Psoas muscle (tissue), 8 donors: ENCODE data around the gene TMEM182. TPM values are rescaled to one million over a fixed set of nuclear protein-coding genes. Genes with fewer than 3 reads are reported as not detected.
A peak's percentile ranks its signal among the peaks of the same experiment; 100 is the strongest.

Source experiments
- ATAC-seq, 4 donors: fragments of 200-7000 bp; cut with Tn5 transposase; one replicate each; pipeline ENCODE4 v1.9.1; 2020; ENCODE audit warnings: moderate library complexity in 3 of 4, mild to moderate bottlenecking in 2 of 4
- DNase-seq, 2 donors: peaks; one replicate each; pipeline ENCODE4 v3.0.0-alpha.2; 2020
- H3K27ac ChIP-seq: fragments of 200-600 bp; one replicate; pipeline ENCODE4 v1.8.0; 2022
- H3K27me3 ChIP-seq, 3 donors: fragments of 200-600 bp in 1 of 3; one replicate each; pipeline versions ENCODE4 v1.6.1 to v1.8.0; 2013 to 2022; ENCODE audit warnings: low read length in 2 of 3, mild to moderate bottlenecking in 2 of 3, moderate library complexity in 1 of 3; ENCODE audit not compliant: insufficient read depth in 3 of 3
- H3K36me3 ChIP-seq, 2 donors: fragments of 200-600 bp in 1 of 2; one replicate each; pipeline versions ENCODE4 v1.6.1 to v1.8.0; 2013 to 2022; ENCODE audit warnings: low read depth in 1 of 2, mild to moderate bottlenecking in 1 of 2, moderate library complexity in 1 of 2; ENCODE audit not compliant: insufficient read depth in 1 of 2
- H3K4me1 ChIP-seq: fragments of 200-600 bp; one replicate; pipeline ENCODE4 v1.8.0; 2022
- H3K4me3 ChIP-seq: fragments of 200-600 bp; one replicate; pipeline ENCODE4 v1.8.0; 2022; ENCODE audit warnings: mild to moderate bottlenecking
- H3K9me3 ChIP-seq: fragments of 200-600 bp; one replicate; pipeline ENCODE4 v1.8.0; 2022
- WGBS, 3 donors: extraction: QIAGEN DNeasy Blood & Tissue Kit; methylation state at CpG; one replicate each; pipeline versions ENCODE4 v1.1.6 to v1.1.7; 2013; 5-methylcytosine and 5-hydroxymethylcytosine counted together
- intact Hi-C, 2 donors: fragments of 100-400 bp; cut with DNase I; formaldehyde crosslinking; loops; one replicate each; pipeline versions ENCODE4 v1.11.0 to v1.14.2; 2022
- polyA plus RNA-seq, 3 donors: library from polyadenylated mRNA; stranded (reverse); fragments of 200-250 nt; gene quantifications; one replicate each; pipeline ENCODE4 v1.2.3, GENCODE V29; 2013
- total RNA-seq, 4 donors: library from RNA; stranded (reverse); fragmentation: NEBNext Ultra II Directional in 2 of 4; extraction: Animal tissue kit (Norgen Biotek cat#: 25700) in 2 of 4; gene quantifications; one replicate each; pipeline versions ENCODE4 v1.2.1 to v1.2.4, GENCODE V29; 2021 to 2023
- TF ChIP-seq, protein P1 (sequence below): fragments of 200-600 bp; IDR thresholded peaks from one replicate; pipeline ENCODE4 v1.8.0; 2022; ENCODE audit warnings: antibody characterized with exemption
- donor health status: healthy with polysubstance abuse.
- donor health status: DM: no; HTN: no; CAD: no; lungs with moderate emphysema.
- donor health status: Bipolar disorder and iron deficiency.
- donor health status: healthy.
- donor health status: DM: yes; HTN: yes; CAD: no.
- donor health status: DM: no; HTN: no; CAD: no.
- donor health status: DM: no; HTN: no; CAD: no.
- donor health status: DM: yes; HTN: yes; CAD: no.

Gene TMEM182
- total and polyA plus RNA-seq, 7 donors = 3.3 to 100 (median 25.8) TPM

- 95 to 100% (median 100%) methylated on average over 1 of the region's 1 CpG for WGBS, 3 donors
- no peak for DNase-seq
- H3K36me3 ChIP-seq = peaks cover 0 to 6% of the 10 kb centered on the region in 2 donors
- ATAC-seq = no peak
- intact Hi-C loops = no loop called here
- H3K4me3 ChIP-seq = no peak overlapping the region
- no peaks in the 10 kb centered on the region for H3K27me3 ChIP-seq
- peaks cover 11% of the 10 kb centered on the region for H3K4me1 ChIP-seq
- no peaks in the 10 kb centered on the region for H3K9me3 ChIP-seq
- TF ChIP-seq, protein P1, sequence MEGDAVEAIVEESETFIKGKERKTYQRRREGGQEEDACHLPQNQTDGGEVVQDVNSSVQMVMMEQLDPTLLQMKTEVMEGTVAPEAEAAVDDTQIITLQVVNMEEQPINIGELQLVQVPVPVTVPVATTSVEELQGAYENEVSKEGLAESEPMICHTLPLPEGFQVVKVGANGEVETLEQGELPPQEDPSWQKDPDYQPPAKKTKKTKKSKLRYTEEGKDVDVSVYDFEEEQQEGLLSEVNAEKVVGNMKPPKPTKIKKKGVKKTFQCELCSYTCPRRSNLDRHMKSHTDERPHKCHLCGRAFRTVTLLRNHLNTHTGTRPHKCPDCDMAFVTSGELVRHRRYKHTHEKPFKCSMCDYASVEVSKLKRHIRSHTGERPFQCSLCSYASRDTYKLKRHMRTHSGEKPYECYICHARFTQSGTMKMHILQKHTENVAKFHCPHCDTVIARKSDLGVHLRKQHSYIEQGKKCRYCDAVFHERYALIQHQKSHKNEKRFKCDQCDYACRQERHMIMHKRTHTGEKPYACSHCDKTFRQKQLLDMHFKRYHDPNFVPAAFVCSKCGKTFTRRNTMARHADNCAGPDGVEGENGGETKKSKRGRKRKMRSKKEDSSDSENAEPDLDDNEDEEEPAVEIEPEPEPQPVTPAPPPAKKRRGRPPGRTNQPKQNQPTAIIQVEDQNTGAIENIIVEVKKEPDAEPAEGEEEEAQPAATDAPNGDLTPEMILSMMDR = no peak
- no peak overlapping the region for H3K27ac ChIP-seq
These were observed 16.4 kb downstream of the TMEM182 start for GRCh38 chr2:102778260-102778659.

DNA sequence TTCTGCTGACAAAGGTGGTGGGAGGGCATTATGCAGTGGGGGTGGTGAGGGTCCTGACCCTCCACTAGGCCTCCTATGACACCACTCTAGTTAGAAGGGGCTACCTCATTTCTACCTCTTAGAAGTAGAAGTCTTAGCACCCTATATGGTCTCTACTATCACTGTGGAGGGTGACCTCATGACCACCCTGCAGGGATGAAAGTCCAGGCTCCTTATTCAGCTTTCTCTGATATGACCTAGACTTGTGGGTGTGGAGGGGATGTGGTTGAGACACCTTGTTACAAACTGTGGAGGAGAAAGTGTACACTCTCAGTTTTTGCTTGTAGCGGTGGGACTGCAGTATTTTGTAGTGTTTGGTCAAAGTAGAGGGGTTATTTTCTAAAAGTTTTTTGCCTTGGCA, 18.6 kb downstream of the TMEM182 start:
- ATAC-seq (no peak), DNase-seq (no peak)
- Histone ChIP-seq H3K27ac (no peak overlapping the region), H3K36me3 (peaks cover 0 to 6% of the 10 kb centered on the region in 2 donors), H3K4me3 (no peak overlapping the region), H3K9me3 (no peaks in the 10 kb centered on the region), H3K4me1 (peaks cover 24% of the 10 kb centered on the region), H3K27me3 (no peaks in the 10 kb centered on the region)
- intact Hi-C loops = no loop called here
- WGBS, 3 donors = 89 to 100% (median 100%) methylated on average over 1 of the region's 1 CpG
- TF ChIP-seq, protein P1 = no peak

DNA sequence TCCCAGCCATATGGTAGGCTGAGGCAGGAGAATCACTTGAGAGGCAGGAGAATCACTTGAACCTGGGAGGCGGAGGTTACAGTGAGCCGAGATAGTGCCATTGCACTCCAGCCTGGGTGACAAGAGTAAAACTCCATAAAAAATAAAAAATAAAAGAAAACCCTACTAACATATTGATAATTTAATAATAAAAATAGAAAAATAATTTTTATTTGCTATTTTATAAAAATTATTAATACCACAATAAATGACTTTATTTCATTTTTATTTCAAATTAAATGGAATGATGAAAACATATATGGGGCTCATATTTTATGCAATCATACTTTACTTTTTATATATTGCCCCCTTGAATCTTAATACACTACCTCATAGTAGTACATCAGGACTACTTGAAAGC, 20.4 kb downstream of the TMEM182 start:
- 88 to 100% (median 95%) methylated on average over 2 of the region's 2 CpGs for WGBS, 3 donors
- intact Hi-C loops = no loop called here
- Histone ChIP-seq H3K4me3 (no peak overlapping the region), H3K4me1 (peaks cover 25% of the 10 kb centered on the region), H3K27me3 (no peaks in the 10 kb centered on the region), H3K36me3 (no peaks in the 10 kb centered on the region), H3K27ac (peak overlapping the region; percentile 62), H3K9me3 (no peaks in the 10 kb centered on the region)
- no peak for DNase-seq
- no peak for ATAC-seq
- TF ChIP-seq, protein P1 = no peak

- TF ChIP-seq, protein P1 = no peak
- ATAC-seq (peak in 2 of 4 donors; percentile 51 to 59), DNase-seq (no peak)
- 18 to 26% (median 25%) methylated on average over 1 of the region's 1 CpG for WGBS, 3 donors
- H3K27ac ChIP-seq = peak overlapping the region; percentile 62
- H3K27me3 ChIP-seq = no peaks in the 10 kb centered on the region
- peaks cover 32% of the 10 kb centered on the region for H3K4me1 ChIP-seq
- H3K9me3 ChIP-seq = no peaks in the 10 kb centered on the region
- H3K4me3 ChIP-seq = peak overlapping the region; percentile 15
- intact Hi-C loops = no loop called here
- no peaks in the 10 kb centered on the region for H3K36me3 ChIP-seq
These were observed 21.1 kb downstream of the TMEM182 start for GRCh38 chr2:102782933-102783332.

GRCh38 chr2:102783506-102784183, 21.8 kb downstream of the TMEM182 start:
- peak; percentile 75 to 91 (median 86) for ATAC-seq
- H3K9me3 ChIP-seq = no peaks in the 10 kb centered on the region
- 18 to 33% (median 28%) methylated on average over 7 of the region's 7 CpGs for WGBS, 3 donors
- no peak for DNase-seq
- peak overlapping the region; percentile 62 for H3K27ac ChIP-seq
- H3K27me3 ChIP-seq = no peaks in the 10 kb centered on the region
- intact Hi-C loops = no loop called here
- H3K36me3 ChIP-seq = no peaks in the 10 kb centered on the region
- TF ChIP-seq, protein P1 = no peak
- H3K4me3 ChIP-seq = peak overlapping the region; percentile 15
- peaks cover 40% of the 10 kb centered on the region for H3K4me1 ChIP-seq
